ENCODE data around the gene LHX2.

LHX2 gene

GRCh38 chr9:124068251-124068650 is 56.7 kb downstream of the LHX2 start:
- no peak for DNase-seq

GRCh38 chr9:124074746-124075145 is 63.2 kb downstream of the LHX2 start:
- no peak for DNase-seq

DNA sequence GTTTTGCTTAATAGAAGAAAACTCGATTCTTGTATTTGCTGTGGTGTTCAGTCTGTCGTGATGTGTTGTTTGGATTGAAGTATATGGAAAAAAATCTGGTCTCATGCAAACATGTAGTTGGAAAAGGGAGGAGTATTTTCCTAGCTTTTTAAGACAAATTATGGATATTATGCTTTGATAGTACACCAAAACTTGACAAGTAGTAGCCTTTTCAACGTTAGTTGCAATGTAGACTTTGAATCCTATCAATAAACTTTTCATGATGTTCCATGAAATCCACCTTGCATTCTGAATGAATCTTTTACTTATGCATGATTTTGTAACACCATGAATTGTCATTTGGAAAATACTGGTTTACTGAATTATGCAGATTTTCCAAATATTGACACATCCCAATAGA is 64.2 kb downstream of the LHX2 start:
- DNase-seq = no peak

DNA sequence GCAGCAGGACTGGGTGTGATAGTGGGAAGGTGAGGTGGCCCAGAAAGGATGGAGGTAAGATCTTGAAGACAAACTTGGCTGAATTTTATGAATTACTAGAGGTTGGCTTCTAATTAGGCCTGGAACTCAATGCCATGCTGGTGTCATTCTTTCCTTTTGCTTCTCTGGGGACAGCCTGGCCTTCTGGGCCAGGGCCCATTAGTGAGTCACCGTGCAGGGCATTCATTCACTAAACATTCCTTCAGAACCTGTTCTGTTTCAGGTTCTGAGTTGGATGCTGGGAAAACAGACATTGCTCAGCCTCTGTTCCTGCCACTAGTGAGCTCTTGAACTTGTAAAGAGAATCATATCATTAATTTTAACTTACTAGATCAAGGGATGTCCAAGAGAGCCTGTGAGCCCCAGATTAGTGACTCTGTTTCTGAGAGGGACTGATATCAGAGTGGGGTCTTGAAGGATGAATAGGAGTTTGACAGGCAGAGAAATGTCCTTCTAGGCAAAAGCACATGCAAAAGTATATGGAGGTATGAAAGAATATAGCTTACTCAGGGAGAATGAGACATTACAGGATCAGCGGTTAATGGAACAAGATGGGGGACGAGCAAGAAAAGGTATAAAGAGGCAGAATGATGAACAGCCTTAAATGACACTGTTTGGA is 66.5 kb downstream of the LHX2 start:
- DNase-seq = no peak

GRCh38 chr9:124078641-124079040 is 67.1 kb downstream of the LHX2 start:
- DNase-seq = no peak

DNA sequence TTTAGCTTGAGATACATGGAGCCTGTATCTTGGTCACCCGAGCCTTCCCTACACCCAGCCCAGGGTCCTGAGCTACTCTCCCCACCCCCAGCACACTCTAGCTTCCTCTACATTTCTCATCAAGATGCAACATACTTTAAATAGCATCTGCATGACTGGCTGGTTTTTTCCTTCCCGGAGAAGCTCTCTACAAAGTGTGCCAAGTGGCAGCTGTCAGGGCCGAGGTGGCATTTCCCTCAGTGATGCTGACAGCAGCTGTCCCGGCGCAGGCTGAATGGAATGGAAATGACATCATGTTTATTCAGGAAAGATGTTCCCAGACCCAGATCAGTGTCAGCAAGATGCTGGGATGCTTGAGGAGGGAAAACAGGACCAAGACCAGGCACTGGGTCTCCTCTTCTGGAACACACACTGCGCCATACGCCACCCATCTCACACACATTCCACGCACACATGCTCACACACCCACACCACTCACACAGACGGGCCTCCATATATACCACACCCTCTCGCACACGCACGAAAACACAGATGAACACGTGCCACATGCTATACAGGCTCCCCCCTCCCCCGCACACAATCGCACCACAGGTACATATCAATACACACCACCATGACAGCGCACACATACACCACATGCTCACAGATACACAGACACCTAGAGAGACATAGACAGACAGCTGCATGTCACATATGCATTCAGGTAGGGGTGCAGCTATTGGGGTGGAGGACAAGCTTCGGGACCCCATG is 67.8 kb downstream of the LHX2 start:
- DNase-seq = no peak

- no peak for DNase-seq
Observed at GRCh38 chr9:124082622-124083021, 71.1 kb downstream of the LHX2 start.
